ENCODE results near the gene POC1B. TPM values are rescaled to one million over a fixed set of nuclear protein-coding genes. Genes with fewer than 3 reads are reported as not detected.
"Not testable (repeated sequence)": the region's sequence is repeated elsewhere in the genome, so short reads cannot be mapped to it uniquely, and the experiment has no call there.

Gene POC1B
- total and polyA plus RNA-seq, 4 experiments from 2014 or later = 19.8 to 46.3 (median 24.8) TPM

DNA sequence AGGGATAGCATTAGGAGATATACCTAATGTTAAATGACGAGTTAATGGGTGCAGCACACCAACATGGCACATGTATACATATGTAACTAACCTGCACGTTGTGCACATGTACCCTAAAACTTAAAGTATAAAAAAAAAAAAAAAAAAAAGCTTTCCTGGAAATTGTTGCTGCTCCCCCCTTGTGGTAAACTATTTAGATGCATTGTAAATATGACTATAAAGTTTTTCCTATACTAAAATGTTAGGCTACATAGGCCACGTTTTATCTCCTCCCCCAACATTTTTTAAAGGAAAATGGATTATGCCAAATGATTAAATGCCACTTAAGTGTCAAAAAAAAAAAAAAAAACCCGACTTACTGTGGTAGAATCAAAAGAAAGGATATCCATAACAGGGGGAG is 66.6 kb downstream of the POC1B start:
- H3K27me3 Mint-ChIP-seq; H3K36me3 ChIP-seq (ENCODE audit: insufficient read depth, low read length); H3K4me1 ChIP-seq (ENCODE audit: insufficient read depth, low read length); POLR2A ChIA-PET (ENCODE audit: partially characterized antibody); H3K9me3 Mint-ChIP-seq; H3K4me3 Mint-ChIP-seq; intact Hi-C loops (cut with micrococcal nuclease); DNase-seq; H3K4me3 ChIP-seq (ENCODE audit: low read length in 2 of 2); H3K9me3 ChIP-seq (ENCODE audit: control insufficient read depth in 1 of 2, low read length in 2 of 2); H3K27ac Mint-ChIP-seq; H3K27me3 ChIP-seq (ENCODE audit: insufficient read depth, low read length); H3K27ac ChIP-seq (ENCODE audit: low read depth, low read length): not testable (repeated sequence)
- Mint-ChIP-seq H3K36me3 (peaks cover 18 to 23% of the 10 kb centered on the region in 2 donors), H3K4me1 (peaks cover 7 to 19% (median 12%) of the 10 kb centered on the region in 4 donors)
- CTCF ChIA-PET (ENCODE audit: partially characterized antibody) = interaction anchor here (0.5 to 7.6 kb wide), 8 partner anchors 12 to 440 kb away, joined by 3 to 138 read pairs (median 4); no protein-coding TSS in a partner anchor

DNA sequence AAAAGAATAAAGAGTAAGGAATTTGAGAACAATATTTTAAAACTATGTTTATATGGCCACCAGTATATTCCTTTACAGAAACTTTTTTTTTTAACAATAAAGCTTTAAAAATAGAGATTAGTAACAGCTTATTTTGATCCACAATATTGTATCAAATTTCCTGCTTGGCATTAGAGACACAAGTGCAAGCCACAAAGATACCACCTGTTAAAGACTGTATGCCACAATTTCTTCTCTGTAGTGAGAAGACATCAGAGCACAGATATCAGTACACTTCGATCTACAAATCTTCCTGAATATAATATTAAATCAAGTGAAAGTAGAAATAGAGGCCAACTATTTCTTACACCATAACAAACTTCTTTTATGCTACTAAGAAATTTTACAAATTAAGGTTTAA is 69.3 kb downstream of the POC1B start:
- H3K9me3 Mint-ChIP-seq = no peaks in the 10 kb centered on the region
- peaks cover 14 to 26% of the 10 kb centered on the region in 2 donors for H3K36me3 Mint-ChIP-seq
- no peak overlapping the region for H3K4me3 ChIP-seq (ENCODE audit: low read length in 2 of 2)
- H3K4me1 ChIP-seq (ENCODE audit: insufficient read depth, low read length) = peaks cover 1% of the 10 kb centered on the region
- no peaks in the 10 kb centered on the region for H3K9me3 ChIP-seq (ENCODE audit: control insufficient read depth in 1 of 2, low read length in 2 of 2)
- intact Hi-C loops (cut with micrococcal nuclease) = no loop called here
- DNase-seq = no peak
- peaks cover 6 to 18% (median 13%) of the 10 kb centered on the region in 4 donors for H3K4me1 Mint-ChIP-seq
- H3K27me3 ChIP-seq (ENCODE audit: insufficient read depth, low read length) = no peaks in the 10 kb centered on the region
- ChIA-PET POLR2A (ENCODE audit: partially characterized antibody) (no interaction called here), CTCF (ENCODE audit: partially characterized antibody) (no interaction called here)
- H3K27ac ChIP-seq (ENCODE audit: low read depth, low read length) = no peak overlapping the region
- no peaks in the 10 kb centered on the region for H3K36me3 ChIP-seq (ENCODE audit: insufficient read depth, low read length)
- H3K27me3 Mint-ChIP-seq = no peaks in the 10 kb centered on the region
- no peak overlapping the region for H3K27ac Mint-ChIP-seq
- H3K4me3 Mint-ChIP-seq = no peak overlapping the region

DNA sequence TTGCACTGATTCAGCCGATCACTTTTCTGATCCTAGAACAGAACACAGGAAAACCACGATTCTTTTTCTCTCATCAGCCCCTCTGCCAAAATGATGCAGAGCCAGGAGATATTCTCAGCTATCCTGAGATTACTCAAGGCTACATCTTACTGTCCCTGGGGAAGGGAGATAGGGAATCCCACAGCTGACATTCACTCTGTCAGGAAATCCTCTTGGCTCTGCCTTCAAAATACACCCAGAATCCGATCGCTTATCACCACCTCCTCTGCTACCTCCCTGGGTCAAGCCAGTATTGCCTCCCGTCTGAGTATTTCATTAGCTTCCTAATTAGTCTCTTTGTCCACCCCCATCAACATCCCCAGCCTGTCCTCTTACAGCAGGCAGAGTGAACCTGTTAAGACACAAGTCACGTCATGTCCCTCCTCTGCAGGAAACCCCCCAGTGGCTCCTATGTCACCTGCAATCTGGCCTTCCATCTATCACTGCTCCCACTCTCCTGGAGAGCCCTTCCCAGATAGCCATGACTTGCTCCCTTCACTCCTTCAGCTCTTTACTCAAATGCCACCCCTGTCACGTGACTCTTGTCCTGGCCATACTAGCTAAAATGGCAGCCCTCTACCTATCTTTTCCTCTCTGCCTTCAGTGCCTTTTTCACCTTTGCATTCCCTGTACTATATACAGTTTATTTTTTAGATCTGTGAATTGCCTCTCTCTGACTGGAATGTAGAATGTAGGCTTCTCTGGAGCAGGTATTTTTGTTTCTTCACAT is 71.6 kb downstream of the POC1B start:
- ChIA-PET CTCF (ENCODE audit: partially characterized antibody) (interaction anchor here (0.6 to 0.9 kb wide), 3 partner anchors 73 to 435 kb away, joined by 3 to 4 read pairs (median 4); no protein-coding TSS in a partner anchor), POLR2A (ENCODE audit: partially characterized antibody) (no interaction called here)
- no peak for DNase-seq

DNA sequence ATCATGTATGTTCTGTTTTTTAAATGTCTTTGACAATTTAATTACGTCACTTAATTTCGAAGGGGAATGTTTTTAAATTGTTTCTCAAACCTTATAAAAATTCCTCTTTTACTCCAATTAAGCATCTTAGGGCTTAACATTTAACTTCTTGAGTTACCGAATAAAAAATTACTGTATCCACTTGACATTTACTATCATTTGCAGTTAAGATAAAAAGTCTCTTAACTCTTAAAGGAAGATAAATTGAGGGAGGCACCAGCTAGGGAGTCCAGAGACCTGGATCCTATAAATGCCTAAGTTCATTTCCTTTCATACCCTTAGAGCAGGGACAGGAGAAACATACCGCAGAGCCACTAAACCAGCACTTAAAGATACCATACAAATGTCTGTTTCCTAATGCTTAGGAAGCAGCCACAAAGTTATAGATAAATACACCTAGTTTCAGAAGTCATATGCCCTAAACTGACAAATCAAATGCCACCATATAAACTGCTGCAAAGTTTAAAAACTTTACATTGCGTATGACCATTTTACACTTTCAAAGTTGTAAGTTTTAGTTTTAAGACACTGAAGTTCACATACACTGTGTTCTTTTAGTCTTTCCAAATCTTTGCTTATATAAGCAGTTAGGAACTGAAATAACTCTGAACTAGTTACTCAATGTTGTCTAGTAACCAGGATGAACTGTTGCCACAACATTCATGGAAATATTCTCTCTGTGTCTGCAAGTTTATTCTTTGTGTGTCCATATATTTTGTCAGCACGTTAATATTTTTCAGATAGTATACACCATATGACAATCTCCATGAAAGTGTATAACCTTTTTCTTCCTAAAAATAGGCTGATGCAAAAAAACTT is 72.5 kb downstream of the POC1B start:
- Histone ChIP-seq H3K27ac (ENCODE audit: low read depth, low read length) (no peak overlapping the region), H3K9me3 (ENCODE audit: control insufficient read depth in 1 of 2, low read length in 2 of 2) (no peaks in the 10 kb centered on the region), H3K4me1 (ENCODE audit: insufficient read depth, low read length) (no peaks in the 10 kb centered on the region), H3K36me3 (ENCODE audit: insufficient read depth, low read length) (no peaks in the 10 kb centered on the region), H3K27me3 (ENCODE audit: insufficient read depth, low read length) (no peaks in the 10 kb centered on the region), H3K4me3 (ENCODE audit: low read length in 2 of 2) (no peak overlapping the region)
- Mint-ChIP-seq H3K9me3 (no peaks in the 10 kb centered on the region), H3K4me3 (no peak overlapping the region), H3K27me3 (no peaks in the 10 kb centered on the region), H3K36me3 (peaks cover 20 to 28% of the 10 kb centered on the region in 2 donors), H3K4me1 (peaks cover 7 to 14% (median 8%) of the 10 kb centered on the region in 4 donors), H3K27ac (no peak overlapping the region)
- POLR2A ChIA-PET (ENCODE audit: partially characterized antibody) = no interaction called here
- no peak for DNase-seq
- CTCF ChIA-PET (ENCODE audit: partially characterized antibody) = interaction anchor here (0.9 kb wide), 1 partner anchor 434 kb away, joined by 4 read pairs; no protein-coding TSS in a partner anchor
- intact Hi-C loops (cut with micrococcal nuclease) = no loop called here

More for the DNA sequence above, 71.6 kb downstream of the POC1B start:
- H3K4me3 ChIP-seq (ENCODE audit: low read length in 2 of 2) = no peak overlapping the region
- peak overlapping the region in 2 of 7 donors; percentile 28 to 31 for H3K27ac Mint-ChIP-seq
- H3K9me3 ChIP-seq (ENCODE audit: control insufficient read depth in 1 of 2, low read length in 2 of 2) = no peaks in the 10 kb centered on the region
- H3K4me1 ChIP-seq (ENCODE audit: insufficient read depth, low read length) = no peaks in the 10 kb centered on the region
- no peak overlapping the region for H3K4me3 Mint-ChIP-seq
- no peaks in the 10 kb centered on the region for H3K36me3 ChIP-seq (ENCODE audit: insufficient read depth, low read length)
- H3K27me3 Mint-ChIP-seq = no peaks in the 10 kb centered on the region
- H3K27ac ChIP-seq (ENCODE audit: low read depth, low read length) = no peak overlapping the region
- intact Hi-C loops (cut with micrococcal nuclease) = no loop called here
- no peaks in the 10 kb centered on the region for H3K27me3 ChIP-seq (ENCODE audit: insufficient read depth, low read length)
- peaks cover 15 to 27% of the 10 kb centered on the region in 2 donors for H3K36me3 Mint-ChIP-seq
- H3K9me3 Mint-ChIP-seq = no peaks in the 10 kb centered on the region
- H3K4me1 Mint-ChIP-seq = peaks cover 6 to 14% (median 8%) of the 10 kb centered on the region in 4 donors

DNA sequence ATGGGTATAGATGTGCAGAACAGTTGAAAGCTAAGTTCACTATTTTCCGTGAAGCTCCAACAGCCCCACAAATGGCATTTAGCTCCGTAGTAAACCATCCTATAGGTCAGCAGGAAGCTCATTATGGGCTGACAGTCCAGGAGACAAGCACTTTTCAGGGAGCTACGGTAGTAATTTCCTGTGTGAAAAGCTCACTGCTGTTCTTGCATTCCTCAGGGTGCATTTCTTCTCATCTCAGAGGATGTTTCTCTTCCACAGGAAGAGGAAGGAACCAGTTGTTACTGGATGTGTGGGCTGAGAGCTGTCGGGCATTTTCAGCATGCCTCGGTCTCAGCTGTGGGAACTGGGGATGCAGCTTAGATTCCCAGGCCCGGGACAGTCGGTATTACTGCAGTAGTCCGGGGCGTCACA is 74.0 kb downstream of the POC1B start:
- peak overlapping the region in 1 of 7 donors; percentile 13 for H3K27ac Mint-ChIP-seq
- H3K27me3 ChIP-seq (ENCODE audit: insufficient read depth, low read length) = no peaks in the 10 kb centered on the region
- no peaks in the 10 kb centered on the region for H3K4me1 ChIP-seq (ENCODE audit: insufficient read depth, low read length)
- ChIA-PET POLR2A (ENCODE audit: partially characterized antibody) (no interaction called here), CTCF (ENCODE audit: partially characterized antibody) (interaction anchor here (0.9 to 2.5 kb wide), 3 partner anchors 10 to 401 kb away, joined by 3 to 11 read pairs (median 3); partner anchors contain the start of gene GALNT4)
- H3K36me3 Mint-ChIP-seq = peaks cover 19 to 30% of the 10 kb centered on the region in 2 donors
- H3K36me3 ChIP-seq (ENCODE audit: insufficient read depth, low read length) = no peaks in the 10 kb centered on the region
- intact Hi-C loops (cut with micrococcal nuclease) = no loop called here
- H3K27ac ChIP-seq (ENCODE audit: low read depth, low read length) = no peak overlapping the region
- H3K4me3 ChIP-seq (ENCODE audit: low read length in 2 of 2) = no peak overlapping the region
- H3K9me3 Mint-ChIP-seq = no peaks in the 10 kb centered on the region
- H3K4me3 Mint-ChIP-seq = no peak overlapping the region
- no peak for DNase-seq
- peaks cover 7 to 13% (median 9%) of the 10 kb centered on the region in 4 donors for H3K4me1 Mint-ChIP-seq
- no peaks in the 10 kb centered on the region for H3K9me3 ChIP-seq (ENCODE audit: control insufficient read depth in 1 of 2, low read length in 2 of 2)
- no peaks in the 10 kb centered on the region for H3K27me3 Mint-ChIP-seq

DNA sequence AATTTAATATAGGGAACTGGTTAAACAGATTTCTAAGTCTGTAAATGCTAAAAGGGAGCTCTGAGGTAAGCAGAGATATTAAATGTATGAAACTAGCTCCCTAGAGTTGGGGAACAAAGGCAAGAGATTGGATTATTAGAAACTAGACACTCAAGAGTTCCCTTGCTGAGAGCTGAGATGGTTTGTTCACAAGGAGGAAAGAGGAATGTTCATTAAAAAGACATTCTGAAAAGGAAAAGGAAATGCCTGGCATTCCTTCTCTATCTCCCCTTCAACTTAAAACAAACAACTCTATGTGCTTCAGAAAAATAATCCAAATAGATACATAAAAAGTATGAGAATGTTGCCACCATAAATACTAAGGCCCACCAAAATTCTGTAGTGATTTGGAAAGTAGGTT is 74.9 kb downstream of the POC1B start:
- intact Hi-C loops (cut with micrococcal nuclease) = no loop called here
- DNase-seq = no peak
- Mint-ChIP-seq H3K4me3 (no peak overlapping the region), H3K27me3 (no peaks in the 10 kb centered on the region), H3K4me1 (peaks cover 7 to 13% (median 8%) of the 10 kb centered on the region in 4 donors), H3K9me3 (peaks cover 0 to 2% (median 0%) of the 10 kb centered on the region in 8 donors), H3K27ac (no peak overlapping the region), H3K36me3 (peaks cover 19 to 36% of the 10 kb centered on the region in 2 donors)
- Histone ChIP-seq H3K36me3 (ENCODE audit: insufficient read depth, low read length) (no peaks in the 10 kb centered on the region), H3K27ac (ENCODE audit: low read depth, low read length) (no peak overlapping the region), H3K9me3 (ENCODE audit: control insufficient read depth in 1 of 2, low read length in 2 of 2) (no peaks in the 10 kb centered on the region), H3K4me3 (ENCODE audit: low read length in 2 of 2) (no peak overlapping the region), H3K4me1 (ENCODE audit: insufficient read depth, low read length) (no peaks in the 10 kb centered on the region), H3K27me3 (ENCODE audit: insufficient read depth, low read length) (no peaks in the 10 kb centered on the region)
- POLR2A ChIA-PET (ENCODE audit: partially characterized antibody) = no interaction called here
- CTCF ChIA-PET (ENCODE audit: partially characterized antibody) = interaction anchor here (0.9 to 2.5 kb wide), 4 partner anchors 11 to 431 kb away, joined by 3 to 11 read pairs (median 4); partner anchors contain the start of gene GALNT4

DNA sequence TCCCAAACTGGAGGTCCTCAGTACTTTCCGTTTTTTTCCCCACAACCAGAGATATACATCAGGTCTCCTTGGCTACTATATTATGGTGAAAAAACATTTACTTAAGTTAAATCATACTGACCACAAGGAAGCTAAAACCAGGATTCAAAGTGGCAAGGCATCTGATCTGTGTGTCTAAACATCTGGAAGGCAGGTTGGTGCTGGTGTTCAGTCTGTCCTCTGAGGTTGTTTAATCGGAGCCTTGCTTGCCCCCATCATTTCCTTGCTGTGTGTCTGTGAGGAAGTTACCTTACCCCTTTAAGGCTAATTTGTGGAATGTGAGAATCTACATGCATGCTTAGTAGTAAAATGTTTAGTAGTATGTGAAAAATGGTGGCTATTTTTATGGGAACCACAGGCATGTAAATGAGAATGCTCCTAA is 76.9 kb downstream of the POC1B start:
- no peak overlapping the region for H3K27ac Mint-ChIP-seq
- ChIA-PET CTCF (ENCODE audit: partially characterized antibody) (interaction anchor here (1.1 kb wide), 1 partner anchor 12 kb away, joined by 3 read pairs; no protein-coding TSS in a partner anchor), POLR2A (ENCODE audit: partially characterized antibody) (no interaction called here)
- H3K4me1 Mint-ChIP-seq = peaks cover 1 to 6% (median 2%) of the 10 kb centered on the region in 4 donors
- H3K4me1 ChIP-seq (ENCODE audit: insufficient read depth, low read length) = no peaks in the 10 kb centered on the region
- H3K36me3 Mint-ChIP-seq = peaks cover 21 to 37% of the 10 kb centered on the region in 2 donors
- H3K27me3 ChIP-seq (ENCODE audit: insufficient read depth, low read length) = no peaks in the 10 kb centered on the region
- H3K4me3 ChIP-seq (ENCODE audit: low read length in 2 of 2) = no peak overlapping the region
- no peaks in the 10 kb centered on the region for H3K27me3 Mint-ChIP-seq
- no peak overlapping the region for H3K4me3 Mint-ChIP-seq
- H3K27ac ChIP-seq (ENCODE audit: low read depth, low read length) = no peak overlapping the region
- no peak for DNase-seq
- H3K36me3 ChIP-seq (ENCODE audit: insufficient read depth, low read length) = no peaks in the 10 kb centered on the region
- intact Hi-C loops (cut with micrococcal nuclease) = no loop called here
- no peaks in the 10 kb centered on the region for H3K9me3 ChIP-seq (ENCODE audit: control insufficient read depth in 1 of 2, low read length in 2 of 2)
- peaks cover 0 to 3% (median 0%) of the 10 kb centered on the region in 8 donors for H3K9me3 Mint-ChIP-seq

Measured in CD4-positive, alpha-beta memory T cell (primary cell).